ENCODE data around the gene STK33.

Gene STK33

DNA sequence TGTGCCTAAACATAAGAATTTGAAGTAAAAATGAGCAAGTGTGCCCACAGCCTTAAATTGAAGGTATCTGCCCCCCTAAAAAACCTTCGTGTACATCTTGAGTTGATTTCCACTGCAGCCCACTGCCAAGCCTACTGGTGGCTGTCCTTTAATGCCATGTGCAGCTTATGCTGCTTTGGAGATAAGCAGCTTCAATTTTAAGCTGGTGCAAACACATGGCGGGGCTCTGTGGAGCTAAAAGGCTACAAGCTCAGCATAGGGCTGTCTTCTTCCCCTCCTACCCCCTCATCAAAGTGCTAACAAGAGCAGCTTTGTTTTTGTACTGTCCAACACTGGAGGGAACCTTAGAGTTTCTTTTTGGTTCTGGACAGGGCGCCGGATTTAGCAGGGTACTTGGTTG lies 201.9 kb downstream of the STK33 start:
- no peaks in the 10 kb centered on the region for H3K9me3 ChIP-seq (replicated peaks; ENCODE audit: insufficient read depth, low read length)

DNA sequence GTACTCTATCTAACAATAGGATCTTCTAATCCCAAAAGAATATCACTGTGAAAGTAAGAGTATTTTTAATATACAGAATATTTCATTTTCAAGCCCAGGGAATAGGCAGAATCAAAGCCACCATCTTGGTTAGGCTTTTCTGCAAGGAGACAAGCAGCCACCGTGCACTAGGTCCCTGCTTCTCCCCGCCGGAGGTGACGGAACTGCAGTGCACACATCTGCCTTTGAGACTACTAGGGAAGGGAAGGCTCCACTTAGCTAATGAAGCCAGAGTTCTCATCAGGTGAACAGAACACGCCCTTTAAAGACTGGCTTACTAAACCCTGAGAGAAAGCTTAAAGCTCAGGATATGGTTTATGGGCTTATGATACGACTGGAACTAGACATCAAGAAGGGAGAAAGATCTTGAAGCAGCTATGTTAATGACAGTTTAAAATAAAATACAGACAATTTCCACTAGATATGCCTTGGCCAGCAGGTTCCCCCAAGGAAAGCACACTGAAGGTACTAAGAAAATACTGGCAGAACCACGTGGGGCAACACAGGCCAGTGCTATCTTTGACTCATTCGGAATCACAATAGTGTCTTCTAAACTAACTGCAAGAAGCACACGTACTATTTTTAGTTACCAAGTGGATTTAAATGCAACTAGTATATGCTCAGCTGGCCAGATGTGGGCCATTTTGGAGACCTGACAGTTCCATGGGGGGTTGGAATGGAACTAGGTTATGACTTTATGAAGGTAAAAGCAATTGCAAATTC lies 203.0 kb downstream of the STK33 start:
- H3F3A ChIP-seq (ENCODE audit: insufficient read depth, low read length) = no peaks in the 10 kb centered on the region
- no peak overlapping the region for H3K4me2 ChIP-seq (ENCODE audit: low read depth, low read length)
- no peaks in the 10 kb centered on the region for H3K9me2 ChIP-seq (replicated peaks; ENCODE audit: insufficient read depth, low read length)
- H3K79me2 ChIP-seq (ENCODE audit: low read length) = no peaks in the 10 kb centered on the region
- H3K36me3 ChIP-seq (replicated peaks; ENCODE audit: insufficient read depth, low read length) = no peaks in the 10 kb centered on the region
- H3K4me3 ChIP-seq (ENCODE audit: low read length) = no peak overlapping the region
- TF ChIP-seq, protein P1, sequence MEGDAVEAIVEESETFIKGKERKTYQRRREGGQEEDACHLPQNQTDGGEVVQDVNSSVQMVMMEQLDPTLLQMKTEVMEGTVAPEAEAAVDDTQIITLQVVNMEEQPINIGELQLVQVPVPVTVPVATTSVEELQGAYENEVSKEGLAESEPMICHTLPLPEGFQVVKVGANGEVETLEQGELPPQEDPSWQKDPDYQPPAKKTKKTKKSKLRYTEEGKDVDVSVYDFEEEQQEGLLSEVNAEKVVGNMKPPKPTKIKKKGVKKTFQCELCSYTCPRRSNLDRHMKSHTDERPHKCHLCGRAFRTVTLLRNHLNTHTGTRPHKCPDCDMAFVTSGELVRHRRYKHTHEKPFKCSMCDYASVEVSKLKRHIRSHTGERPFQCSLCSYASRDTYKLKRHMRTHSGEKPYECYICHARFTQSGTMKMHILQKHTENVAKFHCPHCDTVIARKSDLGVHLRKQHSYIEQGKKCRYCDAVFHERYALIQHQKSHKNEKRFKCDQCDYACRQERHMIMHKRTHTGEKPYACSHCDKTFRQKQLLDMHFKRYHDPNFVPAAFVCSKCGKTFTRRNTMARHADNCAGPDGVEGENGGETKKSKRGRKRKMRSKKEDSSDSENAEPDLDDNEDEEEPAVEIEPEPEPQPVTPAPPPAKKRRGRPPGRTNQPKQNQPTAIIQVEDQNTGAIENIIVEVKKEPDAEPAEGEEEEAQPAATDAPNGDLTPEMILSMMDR (IDR thresholded peaks at IDR 0.05; ENCODE audit: low read length) = no peak
- TF ChIP-seq EZH2phosphoT487 (IDR thresholded peaks at IDR 0.05; ENCODE audit: low read length) (no peak), EZH2 (optimal IDR thresholded peaks at IDR 0.05; ENCODE audit: low read depth, low read length) (no peak)
- no peaks in the 10 kb centered on the region for H3K4me1 ChIP-seq (ENCODE audit: low read length)
- no peak overlapping the region for H3K9ac ChIP-seq (ENCODE audit: low read length)
- no peak for DNase-seq
- H3K27me3 ChIP-seq (replicated peaks; ENCODE audit: insufficient read depth, low read length) = no peaks in the 10 kb centered on the region
- H2AFZ ChIP-seq (ENCODE audit: low read length) = no peak overlapping the region
- H3K9me3 ChIP-seq (replicated peaks; ENCODE audit: insufficient read depth, low read length) = no peaks in the 10 kb centered on the region
- H3K27ac ChIP-seq (ENCODE audit: low read length) = no peak overlapping the region
- H4K20me1 ChIP-seq (ENCODE audit: insufficient read depth, low read length) = no peaks in the 10 kb centered on the region

More for the DNA sequence above, 201.9 kb downstream of the STK33 start:
- Histone ChIP-seq H3K36me3 (replicated peaks; ENCODE audit: insufficient read depth, low read length) (no peaks in the 10 kb centered on the region), H3F3A (ENCODE audit: insufficient read depth, low read length) (no peaks in the 10 kb centered on the region), H3K4me2 (ENCODE audit: low read depth, low read length) (no peak overlapping the region), H3K79me2 (ENCODE audit: low read length) (no peaks in the 10 kb centered on the region), H3K4me3 (ENCODE audit: low read length) (no peak overlapping the region), H3K9ac (ENCODE audit: low read length) (no peak overlapping the region), H3K27ac (ENCODE audit: low read length) (no peak overlapping the region), H4K20me1 (ENCODE audit: insufficient read depth, low read length) (no peaks in the 10 kb centered on the region), H3K4me1 (ENCODE audit: low read length) (no peaks in the 10 kb centered on the region), H3K9me2 (replicated peaks; ENCODE audit: insufficient read depth, low read length) (no peaks in the 10 kb centered on the region), H3K27me3 (replicated peaks; ENCODE audit: insufficient read depth, low read length) (no peaks in the 10 kb centered on the region), H2AFZ (ENCODE audit: low read length) (no peak overlapping the region)
- TF ChIP-seq EZH2phosphoT487 (IDR thresholded peaks at IDR 0.05; ENCODE audit: low read length) = no peak
- TF ChIP-seq, protein P1 (IDR thresholded peaks at IDR 0.05; ENCODE audit: low read length) = no peak
- no peak for TF ChIP-seq EZH2 (optimal IDR thresholded peaks at IDR 0.05; ENCODE audit: low read depth, low read length)
- DNase-seq = no peak

DNA sequence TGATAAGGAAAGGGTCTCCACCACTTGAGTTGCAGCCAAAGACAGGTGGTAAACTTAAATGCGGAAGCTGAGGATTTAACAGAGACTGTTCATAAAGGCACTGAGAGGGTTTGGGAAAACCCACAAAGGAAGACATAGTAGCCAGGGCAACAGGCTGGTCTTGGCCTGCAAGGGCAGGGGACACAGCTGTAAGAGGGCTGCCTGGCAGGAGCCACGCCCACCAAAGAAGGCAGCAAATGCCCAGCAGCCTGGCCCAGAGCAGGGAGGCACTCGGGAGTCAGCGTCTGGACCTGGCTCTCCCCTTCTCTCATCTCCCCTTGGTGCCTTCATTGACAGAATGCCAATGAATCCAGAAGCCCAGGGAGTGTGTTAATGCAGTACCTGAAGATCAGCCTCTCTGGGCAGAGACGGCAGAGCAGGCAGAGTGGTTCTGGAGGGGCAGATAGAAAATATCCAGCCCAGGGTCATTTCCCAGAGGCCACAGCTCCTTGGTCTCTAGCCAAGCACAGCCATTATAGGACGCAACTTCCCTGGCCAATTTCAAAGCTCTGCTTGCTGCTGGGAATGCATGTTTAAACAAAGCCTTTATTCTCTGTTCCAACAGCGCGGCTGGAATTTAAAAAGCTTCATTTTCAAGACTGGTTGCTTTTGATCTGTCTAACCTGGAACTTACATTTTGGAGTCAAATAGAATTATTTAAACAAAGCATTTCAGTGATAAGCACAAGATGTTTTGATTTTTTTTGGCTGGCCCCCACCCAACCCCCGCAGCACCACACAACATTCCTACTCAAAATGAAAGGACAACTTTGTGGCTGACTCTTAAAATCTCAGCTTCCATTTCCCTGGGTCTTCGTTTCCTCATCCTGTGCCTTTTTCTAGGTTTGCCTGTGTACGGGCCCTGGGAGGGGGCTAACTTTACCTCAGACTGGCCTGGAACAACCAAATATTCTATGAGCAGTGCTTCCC lies 204.7 kb downstream of the STK33 start:
- TF ChIP-seq EZH2phosphoT487 (IDR thresholded peaks at IDR 0.05; ENCODE audit: low read length) (no peak), EZH2 (optimal IDR thresholded peaks at IDR 0.05; ENCODE audit: low read depth, low read length) (no peak)
- TF ChIP-seq, protein P1 (IDR thresholded peaks at IDR 0.05; ENCODE audit: low read length) = no peak
- no peak overlapping the region for H3K4me3 ChIP-seq (ENCODE audit: low read length)
- no peak overlapping the region for H3K27ac ChIP-seq (ENCODE audit: low read length)
- no peaks in the 10 kb centered on the region for H3K27me3 ChIP-seq (replicated peaks; ENCODE audit: insufficient read depth, low read length)
- DNase-seq = no peak
- H3K4me1 ChIP-seq (ENCODE audit: low read length) = no peaks in the 10 kb centered on the region
- H3K4me2 ChIP-seq (ENCODE audit: low read depth, low read length) = no peak overlapping the region
- no peaks in the 10 kb centered on the region for H3K9me3 ChIP-seq (replicated peaks; ENCODE audit: insufficient read depth, low read length)
- no peaks in the 10 kb centered on the region for H4K20me1 ChIP-seq (ENCODE audit: insufficient read depth, low read length)
- no peaks in the 10 kb centered on the region for H3K79me2 ChIP-seq (ENCODE audit: low read length)
- H3K9me2 ChIP-seq (replicated peaks; ENCODE audit: insufficient read depth, low read length) = no peaks in the 10 kb centered on the region
- H3F3A ChIP-seq (ENCODE audit: insufficient read depth, low read length) = peaks cover 3% of the 10 kb centered on the region; the same call in 1 of the 2 replicates
- no peak overlapping the region for H3K9ac ChIP-seq (ENCODE audit: low read length)
- H3K36me3 ChIP-seq (replicated peaks; ENCODE audit: insufficient read depth, low read length) = no peaks in the 10 kb centered on the region
- H2AFZ ChIP-seq (ENCODE audit: low read length) = no peak overlapping the region
